HEK293 (cell line): ENCODE results near the gene SRP14.

Source experiments
- CTCF ChIA-PET: fragments of 350-600 bp; formaldehyde crosslinking; extraction: SDS; loops from one replicate; lab custom pipeline; 2021; ENCODE audit warnings: antibody characterized with exemption; lab: Yijun Ruan, JAX
- POLR2A ChIA-PET: fragments of 300-600 bp; formaldehyde crosslinking; extraction: SDS; loops from one replicate; lab custom pipeline; 2020; ENCODE audit warnings: antibody characterized with exemption, inconsistent platforms; lab: Yijun Ruan, JAX
- H3K27ac ChIP-seq: fragments of 200-500 bp; sonication (Bioruptor generic); 2 replicates; pipeline ENCODE4 v1.5.1; 2014; ENCODE audit warnings: low read depth, low read length, control low read depth, inconsistent platforms; ENCODE audit errors: extremely low read depth
- H3K36me3 ChIP-seq, 2 experiments: fragments of 200-500 bp in 1 of 2; sonication (Bioruptor generic) in 1 of 2; 1 replicate in 1 of 2; 2 replicates in 1 of 2; pipeline ENCODE4 v1.5.1; 2014 to 2017; ENCODE audit warnings: inconsistent platforms in 2 of 2, low read length in 2 of 2; ENCODE audit not compliant: control insufficient read depth in 2 of 2, insufficient read depth in 1 of 2
- H3K4me1 ChIP-seq: fragments of 200-500 bp; sonication (Bioruptor generic); 2 replicates; pipeline ENCODE4 v1.5.1; 2014; ENCODE audit warnings: mild to moderate bottlenecking, low read length, inconsistent platforms; ENCODE audit not compliant: control insufficient read depth, insufficient read depth
- H3K4me3 ChIP-seq: 2 replicates; pipeline ENCODE4 v1.5.1; 2011; ENCODE audit warnings: low read depth, mild to moderate bottlenecking, control low read depth, low read length, moderate library complexity
- H3K9me3 ChIP-seq: fragments of 200-500 bp; sonication (Bioruptor generic); 2 replicates; pipeline ENCODE4 v1.5.1; 2014; ENCODE audit warnings: low read depth, low read length, inconsistent platforms; ENCODE audit not compliant: control insufficient read depth, insufficient read depth
- KLF9 ChIP-seq: fragments of 450-650 bp; formaldehyde crosslinking; IDR thresholded peaks from 2 replicates; pipeline ENCODE4 v1.5.1; 2016; ENCODE audit warnings: missing biosample characterization, missing genetic modification characterization, low read depth
- OVOL3 ChIP-seq: fragments of 450-650 bp; formaldehyde crosslinking; IDR thresholded peaks from 2 replicates; pipeline ENCODE4 v1.5.1; 2016; ENCODE audit warnings: missing biosample characterization, missing genetic modification characterization
- ZIC2 ChIP-seq: fragments of 450-650 bp; formaldehyde crosslinking; IDR thresholded peaks from 2 replicates; pipeline ENCODE4 v1.5.1; 2016; ENCODE audit warnings: missing biosample characterization, missing genetic modification characterization
- ZNF366 ChIP-seq: fragments of 450-650 bp; formaldehyde crosslinking; conservative IDR thresholded peaks from 2 replicates; pipeline ENCODE4 v1.5.1; 2016; ENCODE audit warnings: missing biosample characterization, missing genetic modification characterization
- ZNF76 ChIP-seq: fragments of 450-650 bp; formaldehyde crosslinking; IDR thresholded peaks from 2 replicates; pipeline ENCODE4; 2016; ENCODE audit warnings: low read depth, missing biosample characterization, missing genetic modification characterization, borderline replicate concordance
- ZXDB ChIP-seq: fragments of 450-650 bp; formaldehyde crosslinking; IDR thresholded peaks from 2 replicates; pipeline ENCODE4 v1.5.1; 2016; ENCODE audit warnings: missing biosample characterization, missing genetic modification characterization
- TF ChIP-seq, protein P1 (sequence below): fragments of 450-650 bp; formaldehyde crosslinking; optimal IDR thresholded peaks from 2 replicates; pipeline ENCODE3; 2016; ENCODE audit warnings: missing biosample characterization, mild to moderate bottlenecking, missing genetic modification characterization
- TF ChIP-seq, protein P2 (sequence below): fragments of 450-650 bp; formaldehyde crosslinking; IDR thresholded peaks from 2 replicates; pipeline ENCODE4 v1.5.1; 2016; ENCODE audit warnings: missing biosample characterization, missing genetic modification characterization
- TF ChIP-seq, protein P3 (sequence below): fragments of 450-650 bp; formaldehyde crosslinking; IDR thresholded peaks from 2 replicates; pipeline ENCODE4 v1.5.1; 2017; ENCODE audit warnings: missing biosample characterization, missing genetic modification characterization
- TF ChIP-seq, protein P4 (sequence below): fragments of 450-650 bp; formaldehyde crosslinking; IDR thresholded peaks from 2 replicates; pipeline ENCODE4; 2016; ENCODE audit warnings: missing biosample characterization, missing genetic modification characterization
- TF ChIP-seq, protein P5 (sequence below): fragments of 450-650 bp; formaldehyde crosslinking; IDR thresholded peaks from 2 replicates; pipeline ENCODE4 v1.5.1; 2016; ENCODE audit warnings: missing biosample characterization, missing genetic modification characterization, borderline replicate concordance
- TF ChIP-seq, protein P6 (sequence below): fragments of 450-650 bp; formaldehyde crosslinking; IDR thresholded peaks from 2 replicates; pipeline ENCODE4 v1.5.1; 2016; ENCODE audit warnings: missing biosample characterization, missing genetic modification characterization

SRP14 gene

DNA sequence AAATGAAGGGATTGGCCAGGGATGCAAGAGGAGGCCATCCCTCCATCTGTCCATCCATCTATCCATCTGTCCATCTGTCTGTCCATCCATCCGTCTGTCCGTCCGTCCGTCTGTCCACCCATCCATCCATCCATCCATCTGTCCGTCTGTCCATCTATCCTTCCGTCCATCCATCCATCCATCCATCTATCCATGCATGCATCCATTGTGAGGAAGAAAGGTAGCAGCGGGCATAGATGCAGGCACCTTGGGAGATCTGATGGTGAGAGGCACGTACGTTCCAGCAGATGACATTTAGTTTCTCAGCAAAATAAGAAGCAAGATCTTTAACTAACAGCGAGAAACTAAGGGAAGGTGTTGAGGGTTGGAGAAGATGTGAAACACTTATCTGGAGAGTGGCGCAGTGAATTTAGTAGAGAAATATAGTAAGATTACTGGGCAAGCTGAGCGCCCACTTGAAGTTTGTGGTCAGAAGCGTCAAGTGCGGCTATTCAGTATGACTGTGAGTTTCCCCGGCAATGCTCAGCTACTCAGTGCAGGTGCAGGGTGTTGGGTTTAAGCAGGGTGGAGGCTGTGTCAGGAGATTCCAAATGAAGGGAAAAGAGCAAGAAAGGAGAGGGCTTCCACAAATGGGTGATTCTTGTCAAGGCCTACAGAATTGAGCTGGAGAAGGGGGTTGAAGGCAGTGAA is 22.4 kb upstream of the SRP14 start:
- Histone ChIP-seq H3K27ac (no peak overlapping the region), H3K36me3 (no peaks in the 10 kb centered on the region), H3K4me1 (no peaks in the 10 kb centered on the region), H3K9me3 (no peaks in the 10 kb centered on the region), H3K4me3 (no peak overlapping the region)
- POLR2A ChIA-PET, result no interaction called here
- CTCF ChIA-PET, result no interaction called here
- TF ChIP-seq, protein P1, sequence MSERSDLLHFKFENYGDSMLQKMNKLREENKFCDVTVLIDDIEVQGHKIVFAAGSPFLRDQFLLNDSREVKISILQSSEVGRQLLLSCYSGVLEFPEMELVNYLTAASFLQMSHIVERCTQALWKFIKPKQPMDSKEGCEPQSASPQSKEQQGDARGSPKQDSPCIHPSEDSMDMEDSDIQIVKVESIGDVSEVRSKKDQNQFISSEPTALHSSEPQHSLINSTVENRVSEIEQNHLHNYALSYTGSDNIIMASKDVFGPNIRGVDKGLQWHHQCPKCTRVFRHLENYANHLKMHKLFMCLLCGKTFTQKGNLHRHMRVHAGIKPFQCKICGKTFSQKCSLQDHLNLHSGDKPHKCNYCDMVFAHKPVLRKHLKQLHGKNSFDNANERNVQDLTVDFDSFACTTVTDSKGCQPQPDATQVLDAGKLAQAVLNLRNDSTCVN, result no peak
- TF ChIP-seq, protein P2, sequence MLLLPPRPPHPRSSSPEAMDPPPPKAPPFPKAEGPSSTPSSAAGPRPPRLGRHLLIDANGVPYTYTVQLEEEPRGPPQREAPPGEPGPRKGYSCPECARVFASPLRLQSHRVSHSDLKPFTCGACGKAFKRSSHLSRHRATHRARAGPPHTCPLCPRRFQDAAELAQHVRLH (tag by site-specific recombination), result no peak
- TF ChIP-seq, protein P3, sequence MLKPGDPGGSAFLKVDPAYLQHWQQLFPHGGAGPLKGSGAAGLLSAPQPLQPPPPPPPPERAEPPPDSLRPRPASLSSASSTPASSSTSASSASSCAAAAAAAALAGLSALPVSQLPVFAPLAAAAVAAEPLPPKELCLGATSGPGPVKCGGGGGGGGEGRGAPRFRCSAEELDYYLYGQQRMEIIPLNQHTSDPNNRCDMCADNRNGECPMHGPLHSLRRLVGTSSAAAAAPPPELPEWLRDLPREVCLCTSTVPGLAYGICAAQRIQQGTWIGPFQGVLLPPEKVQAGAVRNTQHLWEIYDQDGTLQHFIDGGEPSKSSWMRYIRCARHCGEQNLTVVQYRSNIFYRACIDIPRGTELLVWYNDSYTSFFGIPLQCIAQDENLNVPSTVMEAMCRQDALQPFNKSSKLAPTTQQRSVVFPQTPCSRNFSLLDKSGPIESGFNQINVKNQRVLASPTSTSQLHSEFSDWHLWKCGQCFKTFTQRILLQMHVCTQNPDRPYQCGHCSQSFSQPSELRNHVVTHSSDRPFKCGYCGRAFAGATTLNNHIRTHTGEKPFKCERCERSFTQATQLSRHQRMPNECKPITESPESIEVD (tag by site-specific recombination), result no peak
- TF ChIP-seq OVOL3 (tag by site-specific recombination) (no peak), ZNF366 (tag by site-specific recombination) (peak; percentile 82), ZNF76 (tag by site-specific recombination) (no peak), KLF9 (tag by site-specific recombination) (no peak)

DNA sequence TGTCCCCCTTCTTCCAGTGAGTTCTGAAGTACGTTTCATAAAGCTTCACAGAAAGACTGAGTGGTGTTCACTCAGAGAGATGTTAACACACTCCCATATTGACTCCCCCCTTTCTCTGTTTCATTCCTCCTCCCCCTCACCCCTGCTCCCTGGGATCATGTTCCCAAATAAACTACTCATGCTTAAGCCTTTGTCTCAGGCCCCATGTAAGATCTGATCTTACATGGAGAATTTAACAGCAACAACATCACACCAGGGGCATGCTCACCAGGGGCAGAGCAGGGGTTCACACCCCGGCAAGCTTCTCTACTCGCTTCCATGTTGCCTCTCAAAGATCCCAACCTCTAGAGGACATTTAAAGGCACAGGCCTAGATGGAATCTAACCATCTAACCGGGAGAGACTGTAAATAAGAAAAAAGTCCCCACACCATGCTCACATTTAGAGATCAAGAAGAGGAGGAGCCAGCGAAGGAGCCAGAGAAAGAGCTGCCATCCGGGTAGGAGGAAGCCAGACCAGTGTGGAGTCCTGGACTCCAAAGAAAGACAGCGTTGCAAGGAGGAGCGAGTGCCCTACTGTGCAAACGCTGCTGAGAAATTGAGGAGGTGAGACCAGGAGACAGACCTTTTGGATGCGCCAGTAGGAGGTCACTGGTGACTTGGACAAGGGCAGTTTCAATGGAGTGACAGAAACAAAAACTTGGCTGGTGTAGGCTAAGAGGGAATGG is 21.4 kb upstream of the SRP14 start:
- no peaks in the 10 kb centered on the region for H3K9me3 ChIP-seq
- peak; percentile 51 for TF ChIP-seq ZIC2 (tag by site-specific recombination)
- TF ChIP-seq, protein P4, sequence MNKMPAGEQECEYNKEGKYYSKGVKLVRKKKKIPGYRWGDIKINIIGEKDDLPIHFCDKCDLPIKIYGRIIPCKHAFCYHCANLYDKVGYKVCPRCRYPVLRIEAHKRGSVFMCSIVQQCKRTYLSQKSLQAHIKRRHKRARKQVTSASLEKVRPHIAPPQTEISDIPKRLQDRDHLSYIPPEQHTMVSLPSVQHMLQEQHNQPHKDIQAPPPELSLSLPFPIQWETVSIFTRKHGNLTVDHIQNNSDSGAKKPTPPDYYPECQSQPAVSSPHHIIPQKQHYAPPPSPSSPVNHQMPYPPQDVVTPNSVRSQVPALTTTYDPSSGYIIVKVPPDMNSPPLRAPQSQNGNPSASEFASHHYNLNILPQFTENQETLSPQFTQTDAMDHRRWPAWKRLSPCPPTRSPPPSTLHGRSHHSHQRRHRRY (tag by site-specific recombination), result no peak
- peak; percentile 83 for TF ChIP-seq ZXDB
- TF ChIP-seq, protein P5, sequence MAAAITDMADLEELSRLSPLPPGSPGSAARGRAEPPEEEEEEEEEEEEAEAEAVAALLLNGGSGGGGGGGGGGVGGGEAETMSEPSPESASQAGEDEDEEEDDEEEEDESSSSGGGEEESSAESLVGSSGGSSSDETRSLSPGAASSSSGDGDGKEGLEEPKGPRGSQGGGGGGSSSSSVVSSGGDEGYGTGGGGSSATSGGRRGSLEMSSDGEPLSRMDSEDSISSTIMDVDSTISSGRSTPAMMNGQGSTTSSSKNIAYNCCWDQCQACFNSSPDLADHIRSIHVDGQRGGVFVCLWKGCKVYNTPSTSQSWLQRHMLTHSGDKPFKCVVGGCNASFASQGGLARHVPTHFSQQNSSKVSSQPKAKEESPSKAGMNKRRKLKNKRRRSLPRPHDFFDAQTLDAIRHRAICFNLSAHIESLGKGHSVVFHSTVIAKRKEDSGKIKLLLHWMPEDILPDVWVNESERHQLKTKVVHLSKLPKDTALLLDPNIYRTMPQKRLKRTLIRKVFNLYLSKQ (tag by site-specific recombination), result no peak
- TF ChIP-seq, protein P6, sequence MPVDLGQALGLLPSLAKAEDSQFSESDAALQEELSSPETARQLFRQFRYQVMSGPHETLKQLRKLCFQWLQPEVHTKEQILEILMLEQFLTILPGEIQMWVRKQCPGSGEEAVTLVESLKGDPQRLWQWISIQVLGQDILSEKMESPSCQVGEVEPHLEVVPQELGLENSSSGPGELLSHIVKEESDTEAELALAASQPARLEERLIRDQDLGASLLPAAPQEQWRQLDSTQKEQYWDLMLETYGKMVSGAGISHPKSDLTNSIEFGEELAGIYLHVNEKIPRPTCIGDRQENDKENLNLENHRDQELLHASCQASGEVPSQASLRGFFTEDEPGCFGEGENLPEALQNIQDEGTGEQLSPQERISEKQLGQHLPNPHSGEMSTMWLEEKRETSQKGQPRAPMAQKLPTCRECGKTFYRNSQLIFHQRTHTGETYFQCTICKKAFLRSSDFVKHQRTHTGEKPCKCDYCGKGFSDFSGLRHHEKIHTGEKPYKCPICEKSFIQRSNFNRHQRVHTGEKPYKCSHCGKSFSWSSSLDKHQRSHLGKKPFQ, result peak; percentile 62; the same call in 1 of the 2 replicates
- CTCF ChIA-PET, result interaction anchor here (0.6 to 1.2 kb wide), 5 partner anchors 17 to 830 kb away, joined by 3 read pairs; no protein-coding TSS in a partner anchor
- no peaks in the 10 kb centered on the region for H3K4me1 ChIP-seq
- POLR2A ChIA-PET, result no interaction called here
- H3K4me3 ChIP-seq, result no peak overlapping the region
- H3K36me3 ChIP-seq, result no peaks in the 10 kb centered on the region
- H3K27ac ChIP-seq, result no peak overlapping the region
